ENCODE results near the gene KCNK6. TPM values are rescaled to one million over a fixed set of nuclear protein-coding genes. Genes with fewer than 3 reads are reported as not detected.

KCNK6 gene
- total RNA-seq, 4 donors from 2014 or later: 0.67 to 4.4 (median 1.2) TPM

DNA sequence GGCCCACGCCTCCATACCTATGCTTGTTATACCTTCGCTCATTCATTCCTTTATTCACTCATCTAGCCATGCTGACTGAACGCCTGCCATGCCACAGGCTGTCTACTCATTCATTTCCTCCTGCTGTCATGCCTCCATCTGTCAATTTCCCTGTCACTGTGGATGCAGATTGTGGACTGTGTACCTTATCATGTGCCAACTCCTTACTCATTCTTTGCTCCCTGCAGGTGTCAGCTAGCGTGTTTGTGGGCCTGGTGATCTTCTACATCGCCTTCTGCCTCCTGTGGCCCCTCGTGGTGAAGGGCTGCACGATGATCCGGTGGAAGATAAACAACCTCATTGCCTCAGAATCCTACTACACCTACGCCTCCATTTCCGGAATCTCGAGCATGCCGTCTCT lies 50.7 kb downstream of the KCNK6 start:
- Histone ChIP-seq H3K4me3 (replicated peaks in 1 of 3) (no peak overlapping the region), H3K36me3 (no peaks in the 10 kb centered on the region), H3K4me1 (peaks cover under 1 to 6% of the 10 kb centered on the region in 2 donors), H3K27ac (no peak overlapping the region), H3K9me3 (no peaks in the 10 kb centered on the region), H3K27me3 (no peaks in the 10 kb centered on the region)
- DNase-seq: no peak
- no peak for TF ChIP-seq POLR2A (IDR thresholded peaks at IDR 0.05)
- TF ChIP-seq, protein P1, sequence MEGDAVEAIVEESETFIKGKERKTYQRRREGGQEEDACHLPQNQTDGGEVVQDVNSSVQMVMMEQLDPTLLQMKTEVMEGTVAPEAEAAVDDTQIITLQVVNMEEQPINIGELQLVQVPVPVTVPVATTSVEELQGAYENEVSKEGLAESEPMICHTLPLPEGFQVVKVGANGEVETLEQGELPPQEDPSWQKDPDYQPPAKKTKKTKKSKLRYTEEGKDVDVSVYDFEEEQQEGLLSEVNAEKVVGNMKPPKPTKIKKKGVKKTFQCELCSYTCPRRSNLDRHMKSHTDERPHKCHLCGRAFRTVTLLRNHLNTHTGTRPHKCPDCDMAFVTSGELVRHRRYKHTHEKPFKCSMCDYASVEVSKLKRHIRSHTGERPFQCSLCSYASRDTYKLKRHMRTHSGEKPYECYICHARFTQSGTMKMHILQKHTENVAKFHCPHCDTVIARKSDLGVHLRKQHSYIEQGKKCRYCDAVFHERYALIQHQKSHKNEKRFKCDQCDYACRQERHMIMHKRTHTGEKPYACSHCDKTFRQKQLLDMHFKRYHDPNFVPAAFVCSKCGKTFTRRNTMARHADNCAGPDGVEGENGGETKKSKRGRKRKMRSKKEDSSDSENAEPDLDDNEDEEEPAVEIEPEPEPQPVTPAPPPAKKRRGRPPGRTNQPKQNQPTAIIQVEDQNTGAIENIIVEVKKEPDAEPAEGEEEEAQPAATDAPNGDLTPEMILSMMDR (IDR thresholded peaks at IDR 0.05): no peak
- WGBS, 2 donors: 70 to 71% methylated on average over 12 of the region's 12 CpGs
- intact Hi-C loops (cut with DNase I): loop anchor here (5.0 kb wide), 2 partner anchors 33 to 128 kb away; partner anchors contain the start of gene CATSPERG

DNA sequence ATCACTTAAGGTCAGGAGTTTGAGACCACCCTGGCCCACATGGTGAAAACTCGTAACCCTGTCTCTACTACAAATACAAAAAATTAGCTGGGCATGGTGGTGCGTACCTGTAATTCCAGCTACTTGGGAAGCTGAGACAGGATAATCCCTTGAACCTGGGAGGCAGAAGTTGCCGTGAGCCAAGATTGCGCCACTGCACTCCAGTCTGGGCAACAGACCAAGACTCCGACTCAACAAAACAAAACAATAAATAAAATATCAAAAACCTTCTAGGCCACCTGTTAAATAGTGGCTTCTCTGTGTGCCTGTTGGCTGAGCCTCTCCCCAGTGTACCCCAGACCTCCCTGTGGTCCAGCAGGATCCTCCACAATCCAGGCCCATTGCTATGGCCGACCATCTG lies 51.4 kb downstream of the KCNK6 start:
- 76 to 79% methylated on average over 6 of the region's 6 CpGs for WGBS, 2 donors
- no peaks in the 10 kb centered on the region for H3K9me3 ChIP-seq
- no peak overlapping the region for H3K27ac ChIP-seq
- intact Hi-C loops (cut with DNase I): loop anchor here (5.0 kb wide), 2 partner anchors 34 to 129 kb away; partner anchors contain the start of gene CATSPERG
- H3K4me1 ChIP-seq: peaks cover 8 to 14% of the 10 kb centered on the region in 2 donors
- no peaks in the 10 kb centered on the region for H3K36me3 ChIP-seq
- no peaks in the 10 kb centered on the region for H3K27me3 ChIP-seq
- TF ChIP-seq, protein P1 (IDR thresholded peaks at IDR 0.05): no peak
- no peak for TF ChIP-seq POLR2A (IDR thresholded peaks at IDR 0.05)
- no peak for DNase-seq
- no peak overlapping the region for H3K4me3 ChIP-seq (replicated peaks in 1 of 3)

DNA sequence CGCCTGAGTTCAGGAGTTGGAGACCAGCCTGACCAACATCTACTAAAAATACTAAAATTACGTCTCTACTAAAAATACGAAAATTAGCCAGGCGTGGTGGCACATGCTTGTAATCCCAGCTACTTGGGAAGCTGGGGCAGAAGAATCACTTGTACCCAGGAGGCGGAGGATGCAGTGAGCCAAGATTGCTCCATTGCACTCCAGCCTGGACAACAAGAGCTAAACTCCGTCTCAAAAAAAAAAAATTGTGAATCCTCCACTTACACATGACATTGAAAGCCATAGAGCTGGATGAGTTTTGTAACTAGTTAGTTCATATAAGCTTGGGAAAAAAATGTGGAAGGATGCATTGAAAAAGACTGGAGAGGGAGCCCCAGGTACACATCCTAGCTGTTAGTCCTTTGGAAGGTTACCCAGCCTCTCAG lies 54.3 kb downstream of the KCNK6 start:
- TF ChIP-seq POLR2A (IDR thresholded peaks at IDR 0.05): no peak
- TF ChIP-seq, protein P1 (IDR thresholded peaks at IDR 0.05): no peak
- Histone ChIP-seq H3K36me3 (peaks cover 0 to 6% of the 10 kb centered on the region in 2 donors), H3K27ac (peak overlapping the region; percentile 22 to 90 (median 71)), H3K4me1 (peaks cover 14 to 15% of the 10 kb centered on the region in 2 donors), H3K27me3 (no peaks in the 10 kb centered on the region), H3K4me3 (replicated peaks in 1 of 3) (no peak overlapping the region), H3K9me3 (no peaks in the 10 kb centered on the region)
- WGBS, 2 donors: 38 to 40% methylated on average over 6 of the region's 6 CpGs
- intact Hi-C loops (cut with DNase I): loop anchor here (5.0 kb wide), 2 partner anchors 37 to 132 kb away; partner anchors contain the start of gene CATSPERG
- DNase-seq: no peak

DNA sequence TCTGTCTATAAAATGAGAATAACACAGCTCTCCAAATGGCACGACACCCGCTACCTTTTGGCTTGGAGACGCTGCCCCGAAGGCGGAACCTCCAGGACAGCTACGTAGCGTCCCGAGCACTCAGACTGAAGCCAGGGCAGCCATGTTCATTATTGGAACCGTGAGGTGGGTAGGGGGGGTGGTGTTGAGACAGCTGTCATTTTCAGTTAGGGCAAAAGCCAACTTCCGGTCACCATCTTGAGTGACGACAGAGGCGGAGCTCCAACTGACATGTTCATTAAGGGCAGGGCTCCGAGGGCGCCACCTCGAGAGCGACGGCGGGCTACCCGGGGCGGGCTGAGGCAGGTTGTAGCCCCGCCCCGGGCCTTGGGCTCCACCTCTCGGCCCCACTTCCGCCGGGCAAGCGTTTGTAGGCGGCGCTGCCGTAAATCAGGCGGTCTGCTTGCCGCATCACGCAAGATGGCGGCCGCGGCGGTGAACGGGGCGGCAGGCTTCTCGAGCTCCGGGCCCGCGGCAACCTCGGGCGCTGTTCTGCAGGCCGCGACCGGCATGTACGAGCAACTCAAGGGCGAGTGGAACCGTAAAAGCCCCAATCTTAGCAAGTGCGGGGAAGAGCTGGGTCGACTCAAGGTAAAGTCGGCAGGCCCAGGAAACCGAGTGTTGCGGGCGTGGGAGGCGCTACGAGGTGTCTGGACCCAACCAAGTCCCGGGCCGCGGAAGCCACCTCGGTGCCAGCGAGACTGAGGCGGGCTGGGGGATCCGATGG lies 54.9 kb downstream of the KCNK6 start, which contains the start of gene PSMD8:
PSMD8 (plus strand) TSS at position 240 of the 766 bp plus-strand sequence; CDS start at position 271, 31 bp downstream.
- peak within 1 kb of the TSS; percentile 69 to 99 (median 85) for H3K4me3 ChIP-seq (replicated peaks in 1 of 3)
- H3K4me1 ChIP-seq: peaks cover 14 to 15% of the 10 kb centered on the region in 2 donors
- no peaks in the 10 kb centered on the region for H3K9me3 ChIP-seq
- peak within 1 kb of the TSS; percentile 86 to 90 (median 86) for H3K27ac ChIP-seq
- peak; percentile 100 for DNase-seq
- peaks cover 0 to 12% of the 10 kb centered on the region in 2 donors for H3K36me3 ChIP-seq
- WGBS, 2 donors: 0 to 1% methylated on average over 17 to 57 of the region's 65 CpGs
- TF ChIP-seq POLR2A (IDR thresholded peaks at IDR 0.05): peak; percentile 41 to 98
- TF ChIP-seq, protein P1 (IDR thresholded peaks at IDR 0.05): peak in 2 of 6 experiments; percentile 9 to 16
- intact Hi-C loops (cut with DNase I): loop anchor here (5.0 kb wide), 2 partner anchors 37 to 132 kb away; partner anchors contain the start of gene CATSPERG
- no peaks in the 10 kb centered on the region for H3K27me3 ChIP-seq

- intact Hi-C loops (cut with DNase I): no loop called here
Observed at GRCh38 chr19:38375098-38375493, 55.5 kb downstream of the KCNK6 start.

More at GRCh38 chr19:38375098-38375493, 55.5 kb downstream of the KCNK6 start:
- Histone ChIP-seq H3K36me3 (peaks cover 0 to 16% of the 10 kb centered on the region in 2 donors), H3K4me1 (peaks cover 14 to 15% of the 10 kb centered on the region in 2 donors), H3K9me3 (no peaks in the 10 kb centered on the region), H3K27me3 (no peaks in the 10 kb centered on the region), H3K27ac (peak overlapping the region; percentile 86 to 90 (median 86)), H3K4me3 (replicated peaks in 1 of 3) (peak overlapping the region; percentile 69 to 99 (median 85))
- no peak for DNase-seq
- 1% methylated on average over 18 of the region's 18 CpGs for WGBS, 2 donors
- no peak for TF ChIP-seq POLR2A (IDR thresholded peaks at IDR 0.05)
- TF ChIP-seq, protein P1 (IDR thresholded peaks at IDR 0.05): no peak

All from thyroid gland (tissue), 4 donors.